HEK293 (cell line): ENCODE measurements around the gene ATP10A.

ENCODE experiments used
- CTCF ChIA-PET: fragments of 350-600 bp; formaldehyde crosslinking; extraction: SDS; loops from one replicate; lab custom pipeline; 2021; ENCODE audit warnings: antibody characterized with exemption; lab: Yijun Ruan, JAX
- POLR2A ChIA-PET: fragments of 300-600 bp; formaldehyde crosslinking; extraction: SDS; loops from one replicate; lab custom pipeline; 2020; ENCODE audit warnings: antibody characterized with exemption, inconsistent platforms; lab: Yijun Ruan, JAX
- H3K27ac ChIP-seq: fragments of 200-500 bp; sonication (Bioruptor generic); 2 replicates; pipeline ENCODE4 v1.5.1; 2014; ENCODE audit warnings: low read depth, low read length, control low read depth, inconsistent platforms; ENCODE audit errors: extremely low read depth
- H3K36me3 ChIP-seq, 2 experiments: fragments of 200-500 bp in 1 of 2; sonication (Bioruptor generic) in 1 of 2; 1 replicate in 1 of 2; 2 replicates in 1 of 2; pipeline ENCODE4 v1.5.1; 2014 to 2017; ENCODE audit warnings: inconsistent platforms in 2 of 2, low read length in 2 of 2; ENCODE audit not compliant: control insufficient read depth in 2 of 2, insufficient read depth in 1 of 2
- H3K4me1 ChIP-seq: fragments of 200-500 bp; sonication (Bioruptor generic); 2 replicates; pipeline ENCODE4 v1.5.1; 2014; ENCODE audit warnings: mild to moderate bottlenecking, low read length, inconsistent platforms; ENCODE audit not compliant: control insufficient read depth, insufficient read depth
- H3K4me3 ChIP-seq: 2 replicates; pipeline ENCODE4 v1.5.1; 2011; ENCODE audit warnings: low read depth, mild to moderate bottlenecking, control low read depth, low read length, moderate library complexity
- H3K9me3 ChIP-seq: fragments of 200-500 bp; sonication (Bioruptor generic); 2 replicates; pipeline ENCODE4 v1.5.1; 2014; ENCODE audit warnings: low read depth, low read length, inconsistent platforms; ENCODE audit not compliant: control insufficient read depth, insufficient read depth
- GLIS1 ChIP-seq: fragments of 450-650 bp; formaldehyde crosslinking; IDR thresholded peaks from 2 replicates; pipeline ENCODE4 v1.5.1; 2016; ENCODE audit warnings: missing biosample characterization, missing genetic modification characterization
- INSM2 ChIP-seq: fragments of 450-650 bp; formaldehyde crosslinking; IDR thresholded peaks from 2 replicates; pipeline ENCODE4 v1.5.1; 2016; ENCODE audit warnings: missing biosample characterization, missing genetic modification characterization
- KLF17 ChIP-seq: fragments of 450-650 bp; formaldehyde crosslinking; IDR thresholded peaks from 2 replicates; pipeline ENCODE4 v1.5.1; 2016; ENCODE audit warnings: missing biosample characterization, missing genetic modification characterization
- PRDM1 ChIP-seq: fragments of 450-650 bp; formaldehyde crosslinking; IDR thresholded peaks from 2 replicates; pipeline ENCODE4; 2016; ENCODE audit warnings: missing biosample characterization, missing genetic modification characterization
- TRIM28 ChIP-seq: IDR thresholded peaks from 2 replicates; pipeline ENCODE4 v1.6.1; 2011; ENCODE audit warnings: low read length, control low read depth, borderline replicate concordance
- ZNF132 ChIP-seq: fragments of 450-650 bp; formaldehyde crosslinking; IDR thresholded peaks from 2 replicates; pipeline ENCODE4 v1.5.1; 2017; ENCODE audit warnings: missing biosample characterization, missing genetic modification characterization, borderline replicate concordance
- ZNF274 ChIP-seq, 2 experiments: fragments of 200-500 bp in 1 of 2; fragments of 450-650 bp in 1 of 2; sonication (Bioruptor generic) in 1 of 2; formaldehyde crosslinking in 1 of 2; IDR thresholded peaks; 2 replicates each; pipeline versions ENCODE4 v1.5.1 to v1.6.1; 2014 to 2016; ENCODE audit warnings: borderline replicate concordance in 1 of 2, inconsistent platforms in 1 of 2, low read length in 1 of 2, missing biosample characterization in 1 of 2, missing genetic modification characterization in 1 of 2
- ZNF280D ChIP-seq: fragments of 450-650 bp; formaldehyde crosslinking; IDR thresholded peaks from 2 replicates; pipeline ENCODE4 v1.5.1; 2016; ENCODE audit warnings: missing biosample characterization, missing genetic modification characterization
- ZNF292 ChIP-seq: fragments of 450-650 bp; formaldehyde crosslinking; IDR thresholded peaks from 2 replicates; pipeline ENCODE4 v1.5.1; 2016; ENCODE audit warnings: low read depth, missing biosample characterization, missing genetic modification characterization, borderline replicate concordance
- ZNF341 ChIP-seq: fragments of 450-650 bp; formaldehyde crosslinking; IDR thresholded peaks from 2 replicates; pipeline ENCODE4; 2016; ENCODE audit warnings: low read depth, missing biosample characterization, missing genetic modification characterization
- ZNF423 ChIP-seq: fragments of 450-650 bp; formaldehyde crosslinking; IDR thresholded peaks from 2 replicates; pipeline ENCODE4 v1.5.1; 2016; ENCODE audit warnings: missing biosample characterization, missing genetic modification characterization
- ZNF449 ChIP-seq: fragments of 450-650 bp; formaldehyde crosslinking; IDR thresholded peaks from 2 replicates; pipeline ENCODE4 v1.5.1; 2017; ENCODE audit warnings: missing biosample characterization, mild to moderate bottlenecking, missing genetic modification characterization, moderate library complexity
- ZNF518A ChIP-seq: fragments of 450-650 bp; formaldehyde crosslinking; conservative IDR thresholded peaks from 2 replicates; pipeline ENCODE4 v1.5.1; 2016; ENCODE audit warnings: low read depth, missing biosample characterization, missing genetic modification characterization
- ZNF530 ChIP-seq: fragments of 450-650 bp; formaldehyde crosslinking; IDR thresholded peaks from 2 replicates; pipeline ENCODE4 v1.5.1; 2016; ENCODE audit warnings: low read depth, missing biosample characterization, missing genetic modification characterization
- ZNF544 ChIP-seq: fragments of 450-650 bp; formaldehyde crosslinking; IDR thresholded peaks from 2 replicates; pipeline ENCODE4 v1.5.0; 2017; ENCODE audit warnings: missing biosample characterization, missing genetic modification characterization
- ZNF639 ChIP-seq: fragments of 450-650 bp; formaldehyde crosslinking; IDR thresholded peaks from 2 replicates; pipeline ENCODE4 v1.5.1; 2016; ENCODE audit warnings: missing biosample characterization, missing genetic modification characterization
- ZNF654 ChIP-seq: fragments of 450-650 bp; formaldehyde crosslinking; IDR thresholded peaks from 2 replicates; pipeline ENCODE4 v1.5.1; 2016; ENCODE audit warnings: low read depth, missing biosample characterization, missing genetic modification characterization
- ZNF677 ChIP-seq: fragments of 450-650 bp; IDR thresholded peaks from 2 replicates; pipeline ENCODE4 v1.5.0; 2018; ENCODE audit warnings: missing biosample characterization, mild to moderate bottlenecking, missing genetic modification characterization, moderate library complexity
- ZNF791 ChIP-seq: fragments of 450-650 bp; formaldehyde crosslinking; IDR thresholded peaks from 2 replicates; pipeline ENCODE4 v1.5.1; 2016; ENCODE audit warnings: missing biosample characterization, missing genetic modification characterization

The ATP10A gene

GRCh38 chr15:25717127-25717456 is 146.0 kb downstream of the ATP10A start (continued):
- no peak for TF ChIP-seq ZNF518A (tag by site-specific recombination)
- TF ChIP-seq ZNF544 (tag by site-specific recombination): no peak
- no peak for TF ChIP-seq ZNF292
- TF ChIP-seq ZNF654 (tag by site-specific recombination): no peak
- no peak for TF ChIP-seq PRDM1 (tag by site-specific recombination)
- TF ChIP-seq TRIM28: no peak
- no peak for TF ChIP-seq GLIS1 (tag by site-specific recombination)
- no peak for TF ChIP-seq KLF17

GRCh38 chr15:25716414-25717126 is 146.6 kb downstream of the ATP10A start:
- ChIA-PET POLR2A (no interaction called here), CTCF (interaction anchor here (0.6 kb wide), 1 partner anchor 36 kb away, joined by 3 read pairs; no protein-coding TSS in a partner anchor)
- TF ChIP-seq ZNF274 (IDR thresholded peaks at IDR 0.05; ENCODE audit: low read length) (no peak), ZNF274 (tag by site-specific recombination; IDR thresholded peaks at IDR 0.05; ENCODE audit: borderline replicate concordance) (no peak), ZNF530 (tag by site-specific recombination) (no peak), ZNF341 (tag by site-specific recombination) (no peak), ZNF449 (no peak), ZNF639 (tag by site-specific recombination) (no peak), INSM2 (tag by site-specific recombination) (no peak), ZNF132 (tag by site-specific recombination) (no peak), ZNF292 (no peak), ZNF677 (tag by site-specific recombination) (no peak), ZNF423 (tag by site-specific recombination) (no peak), PRDM1 (tag by site-specific recombination) (no peak), ZNF791 (tag by site-specific recombination) (no peak), ZNF280D (no peak)

More at GRCh38 chr15:25716414-25717126, 146.6 kb downstream of the ATP10A start:
- Histone ChIP-seq H3K36me3 (no peaks in the 10 kb centered on the region), H3K4me3 (no peak overlapping the region), H3K27ac (no peak overlapping the region), H3K4me1 (no peaks in the 10 kb centered on the region), H3K9me3 (no peaks in the 10 kb centered on the region)
